Upper lobe of right lung (tissue), 1 donor: ENCODE results near the gene SRGAP3. TPM values are rescaled to one million over a fixed set of nuclear protein-coding genes. Genes with fewer than 3 reads are reported as not detected.
A peak's percentile ranks its signal among the peaks of the same experiment; 100 is the strongest.

Experiments
- ATAC-seq: fragments of 200-7000 bp; cut with Tn5 transposase; one replicate; pipeline ENCODE4 v1.9.1; 2020; ENCODE audit warnings: mild to moderate bottlenecking, moderate library complexity
- DNase-seq: peaks from one replicate; pipeline ENCODE4 v3.0.0-alpha.2; 2020
- H3K27ac ChIP-seq: fragments of 200-600 bp; one replicate; pipeline ENCODE4 v1.8.0; 2022
- H3K27me3 ChIP-seq: fragments of 200-600 bp; one replicate; pipeline ENCODE4 v1.8.0; 2022; ENCODE audit warnings: mild to moderate bottlenecking
- H3K36me3 ChIP-seq: fragments of 200-600 bp; one replicate; pipeline ENCODE4 v1.8.0; 2022
- H3K4me1 ChIP-seq: fragments of 200-600 bp; one replicate; pipeline ENCODE4 v1.8.0; 2022
- H3K4me3 ChIP-seq: fragments of 200-600 bp; one replicate; pipeline ENCODE4 v1.8.0; 2022; ENCODE audit warnings: mild to moderate bottlenecking
- H3K9me3 ChIP-seq: fragments of 200-600 bp; one replicate; pipeline ENCODE4 v1.8.0; 2022
- CTCF ChIP-seq: fragments of 200-600 bp; IDR thresholded peaks from one replicate; pipeline ENCODE4 v1.8.0; 2022; ENCODE audit warnings: antibody characterized with exemption
- intact Hi-C: fragments of 100-400 bp; cut with DNase I; formaldehyde crosslinking; loops from one replicate; pipeline ENCODE4 v1.11.0; 2022
- total RNA-seq: library from RNA; stranded (reverse); fragmentation: NEBNext Ultra II Directional; extraction: Animal tissue kit (Norgen Biotek cat#: 25700); gene quantifications from one replicate; pipeline ENCODE4 v1.2.1, GENCODE V29; 2021
- donor health status: DM: no; HTN: yes; CAD: no; lungs with severe emphysema.

The SRGAP3 gene
- total RNA-seq, 1 donor from 2014 or later, result 3.2 TPM

DNA sequence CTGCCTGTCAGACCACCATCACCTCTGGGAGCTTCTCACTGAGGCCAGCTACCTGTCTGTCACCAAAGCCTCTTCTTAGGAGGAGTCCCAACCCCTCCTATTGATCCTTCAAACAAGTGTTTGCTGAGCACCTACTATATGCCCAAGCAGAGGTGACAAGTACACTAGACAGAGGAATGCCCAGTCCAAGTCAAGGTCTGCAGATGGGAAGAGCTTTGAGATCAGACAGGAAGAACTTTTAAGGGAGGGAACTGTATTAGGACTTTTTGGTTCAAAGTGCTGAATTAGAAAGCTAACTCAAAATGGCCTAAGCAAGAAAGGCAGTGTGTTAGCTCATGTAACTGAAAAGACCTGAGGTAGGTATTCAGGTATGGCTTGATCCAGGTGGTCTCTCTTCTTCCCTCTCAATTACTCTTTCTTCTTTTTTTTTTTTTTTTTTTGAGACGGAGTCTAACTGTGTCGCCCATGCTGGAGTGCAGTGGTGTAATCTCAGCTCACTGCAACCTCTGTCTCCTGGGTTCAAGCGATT lies 282.6 kb downstream of the SRGAP3 start:
- Histone ChIP-seq H3K4me3 (no peak overlapping the region), H3K9me3 (no peaks in the 10 kb centered on the region), H3K27ac (no peak overlapping the region), H3K4me1 (peaks cover 12% of the 10 kb centered on the region), H3K27me3 (peaks cover 7% of the 10 kb centered on the region), H3K36me3 (no peaks in the 10 kb centered on the region)
- no peak for DNase-seq
- intact Hi-C loops, result no loop called here
- ATAC-seq, result no peak
- no peak for TF ChIP-seq CTCF

- no peak for ATAC-seq
- Histone ChIP-seq H3K4me3 (no peak overlapping the region), H3K9me3 (no peaks in the 10 kb centered on the region), H3K36me3 (no peaks in the 10 kb centered on the region), H3K27ac (no peak overlapping the region), H3K27me3 (peaks cover 7% of the 10 kb centered on the region), H3K4me1 (peaks cover 12% of the 10 kb centered on the region)
- intact Hi-C loops, result no loop called here
- DNase-seq, result no peak
- TF ChIP-seq CTCF, result no peak
These were observed 283.2 kb downstream of the SRGAP3 start for GRCh38 chr3:8966150-8966819.

GRCh38 chr3:8964436-8965370 lies 284.7 kb downstream of the SRGAP3 start:
- peaks cover 9% of the 10 kb centered on the region for H3K4me1 ChIP-seq
- DNase-seq (no peak), ATAC-seq (no peak)
- H3K27ac ChIP-seq, result no peak overlapping the region
- H3K27me3 ChIP-seq, result peaks cover 7% of the 10 kb centered on the region
- no peaks in the 10 kb centered on the region for H3K9me3 ChIP-seq
- H3K4me3 ChIP-seq, result no peak overlapping the region
- TF ChIP-seq CTCF, result no peak
- intact Hi-C loops, result no loop called here
- no peaks in the 10 kb centered on the region for H3K36me3 ChIP-seq

GRCh38 chr3:8963137-8963853 lies 286.2 kb downstream of the SRGAP3 start, which contains the start of gene RAD18:
Gene RAD18 (minus strand): TSS chr3:8963472. CDS start chr3:8963385, 87 bp downstream.
- DNase-seq, result peak; percentile 94
- Histone ChIP-seq H3K4me1 (peaks cover 9% of the 10 kb centered on the region), H3K27me3 (peaks cover 4% of the 10 kb centered on the region), H3K4me3 (peak within 1 kb of the TSS; percentile 75), H3K9me3 (no peaks in the 10 kb centered on the region), H3K36me3 (no peaks in the 10 kb centered on the region), H3K27ac (peak within 1 kb of the TSS; percentile 86)
- TF ChIP-seq CTCF, result no peak
- peak; percentile 96 for ATAC-seq
- intact Hi-C loops, result no loop called here

DNA sequence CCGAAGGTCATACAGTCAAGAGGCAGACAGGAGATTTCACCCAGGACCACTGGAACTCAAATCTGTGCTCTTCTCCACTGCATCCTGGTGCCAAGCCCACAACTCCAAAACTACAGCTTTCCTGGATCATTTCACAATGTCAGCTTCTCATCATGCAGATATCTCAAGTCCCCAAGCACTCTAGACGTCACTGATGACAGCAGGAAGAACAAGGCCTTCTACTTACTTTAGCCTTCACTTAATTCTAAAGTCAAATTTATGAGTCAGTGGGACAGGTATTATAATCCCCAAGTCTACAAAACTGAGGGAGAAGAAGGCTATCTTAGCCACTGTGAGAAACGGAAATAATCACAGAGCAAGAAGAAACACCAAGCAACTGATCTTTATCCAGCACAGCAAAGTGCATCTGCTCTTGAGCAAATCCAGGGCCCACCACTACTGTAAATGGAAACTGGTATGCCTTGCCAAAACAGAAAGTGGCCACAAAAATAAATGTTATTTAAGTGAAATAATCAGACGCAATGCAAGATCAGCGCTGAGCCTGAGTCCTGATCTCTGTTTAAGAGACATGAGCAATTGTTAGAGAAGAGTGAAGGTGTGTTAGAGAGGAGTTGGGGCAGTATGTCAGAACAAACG lies 287.1 kb downstream of the SRGAP3 start:
- peak overlapping the region; percentile 75 for H3K4me3 ChIP-seq
- no peaks in the 10 kb centered on the region for H3K27me3 ChIP-seq
- H3K36me3 ChIP-seq, result no peaks in the 10 kb centered on the region
- ATAC-seq, result no peak
- H3K27ac ChIP-seq, result no peak overlapping the region
- TF ChIP-seq CTCF, result no peak
- DNase-seq, result no peak
- H3K9me3 ChIP-seq, result no peaks in the 10 kb centered on the region
- intact Hi-C loops, result no loop called here
- H3K4me1 ChIP-seq, result peaks cover 9% of the 10 kb centered on the region
